Peyer's patch (tissue), 4 donors: ENCODE results near the gene LZTS2. TPM values are rescaled to one million over a fixed set of nuclear protein-coding genes. Genes with fewer than 3 reads are reported as not detected.
A peak's percentile ranks its signal among the peaks of the same experiment; 100 is the strongest.

Experiments used
- DNase-seq, 3 donors: peaks; one replicate each; pipeline ENCODE4 v3.0.0-alpha.2; 2017 to 2019
- H3K27ac ChIP-seq, 4 donors: fragments of 200-600 bp; sonication (generic); one replicate each; pipeline ENCODE4 v1.5.1; 2016 to 2019
- H3K27me3 ChIP-seq, 2 donors: fragments of 200-600 bp; sonication (generic); one replicate each; pipeline ENCODE4 v1.5.1; 2019
- H3K36me3 ChIP-seq, 3 donors: fragments of 200-600 bp; sonication (generic); one replicate each; pipeline ENCODE4 v1.5.1; 2016 to 2019
- H3K4me1 ChIP-seq, 4 donors: fragments of 200-600 bp; sonication (generic); one replicate each; pipeline ENCODE4 v1.5.1; 2016 to 2019
- H3K4me3 ChIP-seq, 4 donors: fragments of 200-600 bp; sonication (generic); 1 replicate in 3 of 4; 2 replicates in 1 of 4; pipeline ENCODE4 v1.5.1; 2016 to 2019; ENCODE audit warnings: mild to moderate bottlenecking in 1 of 4
- H3K9me3 ChIP-seq, 4 donors: fragments of 200-600 bp; sonication (generic); one replicate each; pipeline ENCODE4 v1.5.1; 2016 to 2019; ENCODE audit warnings: mild to moderate bottlenecking in 1 of 4
- CTCF ChIP-seq, 6 experiments: fragments of 450-650 bp in 4 of 6; fragments of 200-600 bp in 2 of 6; sonication (generic) in 1 of 6; IDR thresholded peaks; one replicate each; pipeline ENCODE4 v1.5.1; 2017 to 2019; ENCODE audit warnings: antibody characterized with exemption in 6 of 6, mild to moderate bottlenecking in 3 of 6, moderate library complexity in 1 of 6
- POLR2A ChIP-seq, 2 donors: fragments of 450-650 bp; IDR thresholded peaks; one replicate each; pipeline ENCODE4 v1.5.1; 2017; ENCODE audit warnings: antibody characterized with exemption in 2 of 2, mild to moderate bottlenecking in 2 of 2, moderate library complexity in 2 of 2
- total RNA-seq, 4 donors: library from RNA; depleted of rRNA; stranded (reverse); fragments of >200 nt; gene quantifications; one replicate each; pipeline ENCODE4 v1.1.0, GENCODE V29; 2016

Gene LZTS2
- total RNA-seq, 4 donors from 2014 or later = 28.0 to 57.4 (median 47.1) TPM

DNA sequence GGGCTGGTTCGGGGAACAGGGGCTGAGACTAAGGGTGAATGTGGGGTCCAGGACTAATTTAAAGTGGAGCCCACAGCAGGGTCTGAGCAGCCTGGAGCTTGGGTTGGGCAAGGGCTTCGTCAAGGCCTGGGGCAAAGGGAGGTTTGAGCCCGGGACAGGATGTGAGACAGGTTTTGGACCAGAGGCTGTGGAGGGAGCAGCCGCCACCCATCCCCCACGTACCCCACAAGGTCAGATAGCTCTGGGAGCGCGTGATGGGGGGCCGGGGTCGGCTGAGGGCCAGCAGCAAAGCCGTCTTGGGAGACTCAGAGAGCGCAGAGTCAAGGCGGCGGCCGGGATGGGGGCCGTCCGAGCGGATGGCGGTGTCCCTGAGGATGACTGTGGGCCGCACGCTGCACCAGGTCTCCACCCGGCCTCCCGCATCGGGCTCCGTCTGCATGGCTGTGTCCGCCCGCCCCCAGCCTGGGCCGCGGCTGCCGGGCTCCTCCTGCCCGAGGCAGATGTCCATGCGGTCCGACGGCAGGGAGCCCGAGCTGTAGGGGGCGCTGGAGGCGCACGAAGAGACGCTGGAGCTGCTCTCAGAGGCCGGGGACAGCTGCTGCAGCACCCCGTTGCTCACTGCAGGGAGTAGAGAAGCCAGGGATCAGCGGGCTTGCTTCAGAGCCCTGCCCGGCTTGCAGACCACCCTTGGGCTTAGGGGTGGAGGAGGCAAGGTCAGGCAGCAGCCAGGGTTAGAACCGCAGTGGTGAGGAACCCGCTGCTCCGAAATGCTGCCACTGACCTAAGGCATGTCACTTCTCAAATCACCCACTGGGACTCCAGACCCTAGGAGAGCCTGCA is 19.2 kb downstream of the LZTS2 start:
- Histone ChIP-seq H3K36me3 (no peaks in the 10 kb centered on the region), H3K9me3 (no peaks in the 10 kb centered on the region), H3K27me3 (no peaks in the 10 kb centered on the region), H3K4me3 (no peak overlapping the region), H3K27ac (no peak overlapping the region), H3K4me1 (peaks cover 0 to 9% (median 7%) of the 10 kb centered on the region in 4 donors)
- peak; percentile 45 to 93 (median 93) for DNase-seq
- TF ChIP-seq POLR2A (IDR thresholded peaks at IDR 0.05) (no peak), CTCF (IDR thresholded peaks at IDR 0.05) (peak in 4 of 6 experiments; percentile 72 to 92 (median 86))

- no peaks in the 10 kb centered on the region for H3K27me3 ChIP-seq
- TF ChIP-seq CTCF (IDR thresholded peaks at IDR 0.05) (no peak), POLR2A (IDR thresholded peaks at IDR 0.05) (no peak)
- no peaks in the 10 kb centered on the region for H3K9me3 ChIP-seq
- no peak overlapping the region for H3K4me3 ChIP-seq
- H3K27ac ChIP-seq = no peak overlapping the region
- no peak for DNase-seq
- H3K4me1 ChIP-seq = peaks cover 0 to 9% (median 7%) of the 10 kb centered on the region in 4 donors
- no peaks in the 10 kb centered on the region for H3K36me3 ChIP-seq
Observed at GRCh38 chr10:101019440-101019703, 19.8 kb downstream of the LZTS2 start.

DNA sequence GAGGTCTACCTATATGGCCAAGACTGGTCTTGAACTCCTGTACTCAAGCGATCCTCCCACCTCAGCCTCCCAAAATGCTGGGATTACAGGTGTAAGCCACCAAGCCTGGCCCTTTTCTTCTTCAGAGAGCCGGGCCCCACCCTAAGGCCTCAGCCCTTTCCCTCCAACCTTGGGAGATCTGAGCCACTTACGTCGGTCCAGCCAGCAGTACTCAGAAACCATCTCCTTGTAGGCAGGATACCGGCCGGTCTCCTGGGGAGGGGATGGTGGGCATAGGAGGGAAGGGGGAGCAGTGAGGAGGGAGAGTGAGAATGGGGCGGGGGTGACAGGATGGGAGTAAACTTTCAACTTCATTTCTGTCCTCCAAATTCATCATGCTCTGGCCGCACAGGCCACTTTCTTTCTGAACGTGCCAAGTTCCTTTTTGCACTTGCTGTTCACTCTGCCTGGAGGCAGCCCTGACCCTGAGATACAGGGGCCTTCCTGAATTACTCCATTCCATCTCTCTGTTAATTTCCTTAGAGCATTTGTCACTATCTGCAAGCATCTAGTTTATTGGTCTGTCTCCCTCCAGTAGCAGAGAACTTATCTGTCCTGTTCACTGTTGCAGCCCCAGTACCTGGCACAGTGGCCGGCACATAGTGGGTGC is 20.9 kb downstream of the LZTS2 start:
- H3K27me3 ChIP-seq = no peaks in the 10 kb centered on the region
- no peaks in the 10 kb centered on the region for H3K36me3 ChIP-seq
- no peak overlapping the region for H3K27ac ChIP-seq
- TF ChIP-seq CTCF (IDR thresholded peaks at IDR 0.05) (no peak), POLR2A (IDR thresholded peaks at IDR 0.05) (no peak)
- H3K4me3 ChIP-seq = no peak overlapping the region
- DNase-seq = no peak
- no peaks in the 10 kb centered on the region for H3K9me3 ChIP-seq
- H3K4me1 ChIP-seq = peaks cover 0 to 9% (median 7%) of the 10 kb centered on the region in 4 donors

DNA sequence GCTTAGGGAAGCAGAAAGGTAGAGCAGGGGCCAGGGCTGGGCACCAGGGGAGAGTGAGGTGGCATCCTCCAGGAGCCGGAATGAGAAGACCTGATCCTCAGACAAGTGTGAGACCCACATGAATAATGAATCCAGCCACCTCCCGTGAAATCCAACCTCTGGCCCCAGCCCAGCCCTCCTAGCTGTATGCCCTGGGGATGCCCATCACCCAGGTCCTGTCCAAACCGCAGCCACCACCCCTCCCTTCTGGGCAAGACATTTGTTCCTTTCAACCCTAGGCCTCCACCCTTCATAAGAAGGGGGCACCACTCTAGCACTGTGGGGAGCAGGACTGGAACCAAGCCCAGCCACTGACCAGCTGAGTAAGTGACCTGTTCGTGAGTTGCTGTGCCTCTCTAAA is 21.6 kb downstream of the LZTS2 start:
- peak in 1 of 3 donors; percentile 35 for DNase-seq

DNA sequence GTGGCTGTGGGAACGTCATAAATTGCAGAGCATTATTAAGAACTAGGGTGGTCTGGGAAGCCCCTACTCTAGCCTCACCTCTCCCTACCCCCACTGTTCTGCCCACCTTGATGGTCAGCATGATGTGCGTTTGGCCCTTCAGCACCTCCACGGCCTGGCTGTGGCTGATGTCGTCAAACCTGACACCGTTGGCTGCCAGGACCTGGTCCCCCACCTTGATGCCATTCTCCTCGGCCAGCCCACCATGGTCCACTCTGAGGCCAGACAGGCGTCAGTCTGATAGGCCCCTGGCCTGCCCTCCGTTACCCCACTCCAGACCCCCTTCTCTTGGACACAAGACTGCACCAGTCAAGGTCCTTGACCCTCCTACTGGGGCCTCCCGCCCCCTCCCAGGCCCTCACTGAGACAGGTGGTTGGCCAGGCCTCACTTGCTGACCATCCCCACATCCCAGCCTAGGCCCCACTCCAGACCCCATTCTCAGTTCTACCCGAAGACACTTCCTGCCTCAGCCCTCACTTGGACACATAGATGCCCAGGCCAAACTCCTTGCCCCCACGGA is 22.2 kb downstream of the LZTS2 start:
- Histone ChIP-seq H3K9me3 (no peaks in the 10 kb centered on the region), H3K27me3 (no peaks in the 10 kb centered on the region), H3K4me1 (peaks cover 0 to 9% (median 7%) of the 10 kb centered on the region in 4 donors), H3K27ac (no peak overlapping the region), H3K36me3 (no peaks in the 10 kb centered on the region), H3K4me3 (no peak overlapping the region)
- TF ChIP-seq CTCF (IDR thresholded peaks at IDR 0.05) (no peak), POLR2A (IDR thresholded peaks at IDR 0.05) (no peak)
- no peak for DNase-seq

More for the DNA sequence above, 21.6 kb downstream of the LZTS2 start:
- H3K36me3 ChIP-seq = no peaks in the 10 kb centered on the region
- H3K27ac ChIP-seq = no peak overlapping the region
- TF ChIP-seq POLR2A (IDR thresholded peaks at IDR 0.05) (no peak), CTCF (IDR thresholded peaks at IDR 0.05) (no peak)
- H3K27me3 ChIP-seq = no peaks in the 10 kb centered on the region
- H3K4me1 ChIP-seq = peaks cover 0 to 9% (median 7%) of the 10 kb centered on the region in 4 donors
- no peak overlapping the region for H3K4me3 ChIP-seq
- no peaks in the 10 kb centered on the region for H3K9me3 ChIP-seq
